ENCODE data around the gene KNG1. TPM values are rescaled to one million over a fixed set of nuclear protein-coding genes. Genes with fewer than 3 reads are reported as not detected.

Gene KNG1
- total and polyA plus RNA-seq, 2 donors (not counting 3 experiments of a cell fraction or from before 2014, with no cell fraction given), result not detected

GRCh38 chr3:186719945-186720739 is 3.0 kb downstream of the KNG1 start:
- Histone ChIP-seq H3K9me1 (replicated peaks; ENCODE audit: control insufficient read depth, extremely low read depth, insufficient read depth, low read length) (no peaks in the 10 kb centered on the region), H3K27ac (ENCODE audit: insufficient read depth, low read depth, low read length) (no peak overlapping the region), H3K9me3 (replicated peaks; ENCODE audit: control insufficient read depth, insufficient read depth, low read length) (no peaks in the 10 kb centered on the region), H3K36me3 (ENCODE audit: control insufficient read depth in 2 of 2, extremely low read depth in 1 of 2, insufficient read depth in 2 of 2, low read length in 2 of 2) (no peaks in the 10 kb centered on the region), H3K9ac (replicated peaks; ENCODE audit: extremely low read depth, insufficient read depth, low read length) (no peak overlapping the region), H3K4me3 (replicated peaks in 1 of 3; ENCODE audit: insufficient read depth in 1 of 3, low read depth in 1 of 3, low read length in 3 of 3) (no peak overlapping the region), H3K4me2 (ENCODE audit: insufficient read depth, low read length) (no peak overlapping the region), H3K4me1 (ENCODE audit: control insufficient read depth, extremely low read depth, insufficient read depth, low read length) (no peaks in the 10 kb centered on the region), H3K27me3 (ENCODE audit: control insufficient read depth in 2 of 2, insufficient read depth in 2 of 2, low read length in 2 of 2) (no peaks in the 10 kb centered on the region), H4K20me1 (replicated peaks; ENCODE audit: control insufficient read depth, extremely low read depth, insufficient read depth, low read length) (no peaks in the 10 kb centered on the region), H3K79me2 (ENCODE audit: control insufficient read depth, insufficient read depth, low read length) (no peaks in the 10 kb centered on the region), H2AFZ (ENCODE audit: low read depth, low read length) (no peak overlapping the region)
- TF ChIP-seq FOS (IDR thresholded peaks at IDR 0.05; ENCODE audit: borderline replicate concordance, insufficient read depth, low read length) (no peak), JUN (IDR thresholded peaks at IDR 0.05; ENCODE audit: borderline replicate concordance, insufficient read depth, insufficient read length, low read depth) (no peak), GATA2 (IDR thresholded peaks at IDR 0.05; ENCODE audit: insufficient read depth, insufficient read length, low read depth, low read length) (no peak), POLR2AphosphoS5 (IDR thresholded peaks at IDR 0.05; ENCODE audit: insufficient read depth, low read depth, low read length) (no peak), MYC (IDR thresholded peaks at IDR 0.05; ENCODE audit: low read depth, low read length) (no peak), CTCF (IDR thresholded peaks at IDR 0.05; ENCODE audit: extremely low read depth in 1 of 2, insufficient read depth in 1 of 2, low read depth in 1 of 2, low read length in 2 of 2) (no peak), EZH2 (IDR thresholded peaks at IDR 0.05; ENCODE audit: borderline replicate concordance, low read depth, low read length, severe bottlenecking) (no peak), POLR2A (IDR thresholded peaks at IDR 0.05; ENCODE audit: low read depth, low read length) (no peak), MAX (IDR thresholded peaks at IDR 0.05; ENCODE audit: insufficient read depth, insufficient read length) (no peak)
- BruUV-seq (replicated peaks), result no TSS peak
- ChIA-PET POLR2A (no interaction called here), CTCF (no interaction called here)
- intact Hi-C loops (cut with micrococcal nuclease), result no loop called here
- dilution Hi-C loops (cut with MboI; ENCODE audit: extremely low pct_ligation_motif_present, low sequenced_read_pairs), result no loop called here
- FAIRE-seq (no peak), DNase-seq (ENCODE audit: low read depth, low spot score) (no peak)

Measured in endothelial cell of umbilical vein (primary cell).